ENCODE results near the gene GABRB1.
"Not testable (repeated sequence)": the region's sequence is repeated elsewhere in the genome, so short reads cannot be mapped to it uniquely, and the experiment has no call there.

Gene GABRB1

DNA sequence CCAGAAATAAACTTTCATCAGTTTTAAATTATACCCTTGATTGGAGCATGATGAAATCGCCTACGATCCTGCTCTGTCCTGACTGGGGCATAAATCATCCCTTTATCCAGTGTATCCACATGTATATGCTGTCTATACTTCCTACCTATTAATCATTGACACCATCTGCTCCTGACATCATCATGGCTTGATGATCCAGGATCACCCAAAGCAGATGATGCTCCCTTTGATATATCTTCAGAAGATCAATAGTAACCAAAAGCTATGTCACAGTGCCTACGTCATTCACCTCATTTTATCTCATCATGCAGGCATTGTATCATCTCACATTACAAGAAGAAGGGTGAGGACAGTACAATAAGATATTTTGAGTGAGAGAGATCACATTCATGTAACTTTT, 294.7 kb downstream of the GABRB1 start:
- H3K27ac Mint-ChIP-seq = no peak overlapping the region
- H3K9me3 Mint-ChIP-seq = no peaks in the 10 kb centered on the region
- peaks cover 11% of the 10 kb centered on the region for H3K27me3 Mint-ChIP-seq
- no peak overlapping the region for H3K4me3 Mint-ChIP-seq
- no peaks in the 10 kb centered on the region for H3K4me1 Mint-ChIP-seq
- ATAC-seq = no peak
- no peaks in the 10 kb centered on the region for H3K36me3 Mint-ChIP-seq

DNA sequence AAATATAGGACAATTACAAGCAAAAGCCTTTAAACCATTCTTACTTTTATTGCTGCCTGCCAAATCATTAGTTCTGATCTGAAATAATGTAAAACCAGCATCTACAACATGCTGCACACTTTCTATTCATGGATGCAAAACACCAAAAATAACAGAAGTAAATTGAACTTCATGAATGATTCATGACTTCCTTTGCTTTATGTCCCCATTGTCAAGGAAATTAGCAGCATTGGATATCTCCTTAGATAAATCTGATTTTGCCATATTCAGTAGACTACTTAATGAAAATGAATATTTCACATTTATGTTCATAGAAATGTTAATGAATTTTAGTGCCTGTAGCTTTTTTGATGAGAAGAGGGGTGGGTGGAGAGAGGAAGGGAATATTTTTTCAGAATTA, 299.5 kb downstream of the GABRB1 start:
- no peak for ATAC-seq
- Mint-ChIP-seq H3K4me3 (no peak overlapping the region), H3K4me1 (no peaks in the 10 kb centered on the region), H3K36me3 (no peaks in the 10 kb centered on the region), H3K27ac (no peak overlapping the region), H3K9me3 (no peaks in the 10 kb centered on the region), H3K27me3 (peaks cover 15% of the 10 kb centered on the region)

DNA sequence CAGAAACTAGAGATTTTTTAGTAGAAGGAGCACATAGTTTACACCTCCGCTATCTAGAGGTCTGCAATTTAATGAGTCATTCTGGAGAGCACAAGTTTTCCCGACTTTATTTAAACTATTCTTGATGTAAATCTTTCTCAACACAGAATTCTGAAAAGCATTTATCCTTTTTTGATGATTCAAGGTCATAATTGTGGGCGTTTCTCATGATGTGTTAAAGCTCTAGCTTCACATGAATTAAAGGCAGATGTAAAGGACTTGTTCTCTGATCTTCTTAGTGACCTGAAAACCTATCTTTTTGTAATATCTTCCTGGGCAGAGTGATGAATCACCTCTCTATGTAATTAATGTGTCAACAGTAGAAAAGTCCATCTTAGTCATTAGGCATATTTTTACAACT, 303.3 kb downstream of the GABRB1 start:
- H3K27me3 Mint-ChIP-seq = peaks cover 32% of the 10 kb centered on the region
- H3K4me3 Mint-ChIP-seq = no peak overlapping the region
- no peaks in the 10 kb centered on the region for H3K36me3 Mint-ChIP-seq
- no peak for ATAC-seq
- H3K9me3 Mint-ChIP-seq = no peaks in the 10 kb centered on the region
- H3K4me1 Mint-ChIP-seq = no peaks in the 10 kb centered on the region
- H3K27ac Mint-ChIP-seq = no peak overlapping the region

DNA sequence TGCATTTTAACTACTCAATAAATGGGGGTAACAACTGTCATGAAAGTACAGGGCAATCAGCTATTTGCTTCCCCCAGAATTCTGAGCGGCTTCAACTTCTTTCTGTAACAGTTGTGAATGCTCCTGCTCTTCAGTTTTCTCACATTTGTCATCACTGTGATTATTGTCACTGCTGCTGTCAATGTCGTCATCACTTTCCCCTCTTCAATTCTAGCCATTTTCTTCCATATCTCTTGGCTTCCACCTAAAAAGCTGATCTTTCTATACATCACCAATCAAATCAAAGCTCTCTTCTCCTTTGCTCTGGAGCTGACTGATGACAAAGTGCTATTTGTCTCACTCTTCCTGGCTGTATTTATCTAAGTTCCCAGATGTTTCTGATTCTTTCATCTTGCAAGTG, 306.5 kb downstream of the GABRB1 start:
- Mint-ChIP-seq H3K36me3 (no peaks in the 10 kb centered on the region), H3K27me3 (peaks cover 32% of the 10 kb centered on the region), H3K27ac (no peak overlapping the region), H3K4me3 (no peak overlapping the region), H3K4me1 (no peaks in the 10 kb centered on the region), H3K9me3 (no peaks in the 10 kb centered on the region)
- no peak for ATAC-seq

DNA sequence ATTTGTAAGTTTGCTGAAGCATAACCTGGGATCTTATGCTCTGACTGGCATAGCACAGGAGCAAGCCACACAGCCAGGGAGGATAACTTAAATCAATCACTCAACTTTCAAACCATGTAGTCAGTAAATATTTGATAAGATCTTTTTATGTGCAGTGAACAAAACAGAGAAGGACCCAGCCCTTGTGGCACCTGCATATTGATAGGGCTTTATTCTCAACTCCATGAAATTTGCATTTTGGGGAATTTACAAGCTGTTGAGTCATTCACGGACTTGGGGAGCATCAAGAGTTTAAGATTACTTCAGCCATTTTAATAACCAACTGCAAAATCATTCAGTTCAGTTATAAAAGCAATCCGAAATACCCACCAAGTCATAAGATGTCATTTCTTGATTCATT, 309.5 kb downstream of the GABRB1 start:
- no peaks in the 10 kb centered on the region for H3K4me1 Mint-ChIP-seq
- no peaks in the 10 kb centered on the region for H3K36me3 Mint-ChIP-seq
- peaks cover 18% of the 10 kb centered on the region for H3K27me3 Mint-ChIP-seq
- H3K27ac Mint-ChIP-seq = no peak overlapping the region
- ATAC-seq = no peak
- no peaks in the 10 kb centered on the region for H3K9me3 Mint-ChIP-seq
- no peak overlapping the region for H3K4me3 Mint-ChIP-seq

DNA sequence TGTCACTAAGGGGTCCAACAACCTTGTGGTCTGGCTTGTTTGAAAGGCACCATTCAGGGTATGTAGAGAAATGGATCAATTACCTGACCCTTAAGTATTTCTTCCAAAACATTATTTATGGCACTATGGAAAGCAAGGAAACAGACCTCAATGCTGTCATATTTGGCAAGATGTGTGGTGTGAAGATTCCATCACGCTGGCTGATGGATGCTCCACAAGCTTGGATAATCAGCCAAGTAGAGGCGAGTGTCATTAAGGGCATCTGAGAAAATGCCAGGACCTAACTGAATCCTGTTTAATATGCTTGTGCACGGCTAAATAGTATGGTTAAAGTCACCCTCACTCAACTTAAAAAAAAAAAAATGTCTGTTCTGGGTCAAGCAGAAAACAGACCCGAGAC, 311.4 kb downstream of the GABRB1 start:
- Mint-ChIP-seq H3K4me1 (no peaks in the 10 kb centered on the region), H3K36me3 (no peaks in the 10 kb centered on the region), H3K4me3 (no peak overlapping the region), H3K9me3 (no peaks in the 10 kb centered on the region), H3K27me3 (no peaks in the 10 kb centered on the region), H3K27ac (no peak overlapping the region)
- no peak for ATAC-seq

DNA sequence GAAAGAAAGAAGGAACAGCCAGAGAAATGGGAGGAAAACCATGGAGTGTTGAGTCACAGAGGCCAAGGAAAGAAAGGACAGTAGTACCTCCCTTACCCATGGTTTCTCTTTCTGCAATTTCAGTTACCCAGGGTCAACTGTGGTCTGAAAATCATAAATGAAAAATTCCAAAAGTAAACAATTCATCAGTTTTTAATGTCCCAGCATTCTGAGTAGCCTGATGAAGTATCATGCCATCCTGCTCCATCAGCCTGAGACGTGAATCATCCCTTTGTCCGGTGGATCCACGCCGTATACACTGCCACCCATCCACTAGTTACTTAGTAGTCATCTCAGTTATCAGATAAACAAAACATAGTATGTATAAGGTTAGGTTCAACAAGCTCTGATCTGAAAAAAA, 318.0 kb downstream of the GABRB1 start:
- no peak for ATAC-seq
- Mint-ChIP-seq H3K27me3 (peaks cover 16% of the 10 kb centered on the region), H3K36me3 (no peaks in the 10 kb centered on the region), H3K9me3 (no peaks in the 10 kb centered on the region), H3K27ac (no peak overlapping the region), H3K4me1 (no peaks in the 10 kb centered on the region), H3K4me3 (no peak overlapping the region)

DNA sequence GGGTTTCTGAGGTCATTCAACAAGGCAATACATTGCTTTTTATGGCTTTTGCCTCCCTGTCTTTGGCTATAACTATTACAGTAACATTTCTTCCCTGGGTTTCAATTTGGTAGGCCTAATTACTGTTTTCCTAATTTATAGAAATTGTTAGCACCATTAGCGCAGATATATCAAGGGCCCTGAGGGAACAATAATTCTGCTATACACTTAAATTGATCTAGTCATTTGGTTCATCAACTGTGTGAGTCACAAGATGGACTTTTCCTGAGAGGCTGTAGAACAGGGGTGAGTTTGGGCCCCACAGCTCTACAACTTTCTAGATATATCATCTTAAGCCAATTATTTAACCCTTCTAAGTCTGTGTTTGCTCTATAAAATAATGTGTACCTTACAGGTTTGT, 324.2 kb downstream of the GABRB1 start:
- Mint-ChIP-seq H3K27ac (no peak overlapping the region), H3K36me3 (no peaks in the 10 kb centered on the region), H3K4me1 (no peaks in the 10 kb centered on the region), H3K9me3 (no peaks in the 10 kb centered on the region), H3K4me3 (no peak overlapping the region), H3K27me3 (no peaks in the 10 kb centered on the region)
- no peak for ATAC-seq

DNA sequence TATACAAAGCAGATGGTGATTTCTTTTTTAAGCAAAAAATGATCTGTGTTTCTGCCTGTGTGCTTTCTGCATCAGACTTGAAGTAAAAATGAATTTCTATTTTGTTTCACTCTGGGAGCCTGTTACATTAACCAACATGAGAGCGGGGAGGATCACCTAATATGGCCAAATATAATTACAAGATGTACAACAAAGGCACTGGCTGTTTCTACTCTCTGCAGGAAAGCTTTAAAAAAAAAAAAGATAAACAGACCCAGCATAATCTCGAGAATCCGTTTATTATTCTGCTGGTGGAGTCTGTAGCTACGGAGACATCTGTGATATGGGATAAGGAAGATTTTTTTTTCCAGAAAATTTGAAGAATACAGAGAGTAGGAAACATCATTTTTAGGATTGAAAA, 328.5 kb downstream of the GABRB1 start:
- no peak for ATAC-seq
- H3K4me3 Mint-ChIP-seq = no peak overlapping the region
- peaks cover 21% of the 10 kb centered on the region for H3K27me3 Mint-ChIP-seq
- no peaks in the 10 kb centered on the region for H3K36me3 Mint-ChIP-seq
- H3K27ac Mint-ChIP-seq = no peak overlapping the region
- H3K4me1 Mint-ChIP-seq = no peaks in the 10 kb centered on the region
- H3K9me3 Mint-ChIP-seq = no peaks in the 10 kb centered on the region

DNA sequence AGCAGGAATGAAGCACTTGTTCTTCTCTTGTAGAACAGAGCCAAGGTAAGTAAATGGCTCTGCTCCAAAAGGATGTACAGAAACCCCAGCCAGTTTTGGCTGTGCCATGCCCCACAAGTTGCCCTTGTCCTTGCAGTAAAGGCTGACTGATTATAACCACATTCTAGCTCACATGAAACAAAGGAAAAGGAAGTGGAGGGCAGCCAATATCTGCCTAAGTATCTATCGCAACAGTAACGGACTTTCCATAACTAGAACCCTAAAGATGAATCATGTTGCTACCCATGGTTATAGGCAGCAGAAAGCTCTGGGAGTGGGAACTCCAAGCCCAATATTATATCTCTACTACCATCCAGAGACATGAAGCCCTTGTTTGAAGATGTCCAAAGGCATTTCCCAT, 336.4 kb downstream of the GABRB1 start:
- no peak overlapping the region for H3K4me3 Mint-ChIP-seq
- no peak for ATAC-seq
- H3K27ac Mint-ChIP-seq = no peak overlapping the region
- no peaks in the 10 kb centered on the region for H3K36me3 Mint-ChIP-seq
- no peaks in the 10 kb centered on the region for H3K9me3 Mint-ChIP-seq
- H3K27me3 Mint-ChIP-seq = peaks cover 15% of the 10 kb centered on the region
- H3K4me1 Mint-ChIP-seq = no peaks in the 10 kb centered on the region

DNA sequence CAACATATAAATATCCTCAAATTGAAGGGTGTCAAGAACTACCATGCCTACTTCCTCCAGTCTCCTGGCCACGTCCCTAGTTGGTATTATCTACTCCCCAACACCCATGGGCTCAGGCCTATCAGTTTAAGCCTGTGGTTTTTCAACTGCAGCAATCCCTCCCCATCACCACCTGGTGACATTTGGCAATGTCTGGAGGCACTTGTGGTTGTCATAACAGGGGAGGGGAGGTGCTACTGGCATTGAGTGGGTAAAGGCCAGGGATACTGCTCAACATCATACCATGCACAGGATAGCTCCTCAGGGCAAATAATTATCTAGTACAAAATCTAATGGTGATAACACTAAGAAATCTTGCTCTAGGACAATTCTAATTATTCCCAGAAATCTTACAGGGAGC, 336.8 kb downstream of the GABRB1 start:
- Mint-ChIP-seq H3K27ac (no peak overlapping the region), H3K36me3 (no peaks in the 10 kb centered on the region), H3K4me3 (no peak overlapping the region), H3K4me1 (peaks cover 3% of the 10 kb centered on the region), H3K27me3 (peaks cover 20% of the 10 kb centered on the region), H3K9me3 (no peaks in the 10 kb centered on the region)
- ATAC-seq = no peak

DNA sequence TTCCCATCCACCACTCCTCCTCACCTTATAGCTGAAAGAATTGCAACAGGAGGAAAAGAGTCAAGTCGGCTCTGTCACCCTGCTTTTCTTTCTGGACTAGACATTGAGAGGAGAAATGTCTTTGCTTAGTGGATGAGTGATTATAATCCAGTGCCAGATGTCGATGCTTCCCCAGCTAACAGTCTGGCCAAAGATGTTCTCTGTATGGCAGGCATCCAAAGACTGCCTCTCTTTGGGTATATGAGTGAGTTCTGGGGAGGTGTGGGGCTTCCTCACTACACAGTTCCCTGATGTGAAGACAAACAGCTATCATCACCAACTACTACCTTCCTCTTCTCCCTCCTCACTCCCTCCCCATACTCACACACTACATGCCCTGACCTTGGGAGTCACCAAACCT, 341.2 kb downstream of the GABRB1 start:
- Mint-ChIP-seq H3K4me1 (peaks cover 5% of the 10 kb centered on the region), H3K4me3 (no peak overlapping the region), H3K27me3 (peaks cover 13% of the 10 kb centered on the region), H3K27ac (no peak overlapping the region), H3K9me3 (no peaks in the 10 kb centered on the region), H3K36me3 (no peaks in the 10 kb centered on the region)
- no peak for ATAC-seq

DNA sequence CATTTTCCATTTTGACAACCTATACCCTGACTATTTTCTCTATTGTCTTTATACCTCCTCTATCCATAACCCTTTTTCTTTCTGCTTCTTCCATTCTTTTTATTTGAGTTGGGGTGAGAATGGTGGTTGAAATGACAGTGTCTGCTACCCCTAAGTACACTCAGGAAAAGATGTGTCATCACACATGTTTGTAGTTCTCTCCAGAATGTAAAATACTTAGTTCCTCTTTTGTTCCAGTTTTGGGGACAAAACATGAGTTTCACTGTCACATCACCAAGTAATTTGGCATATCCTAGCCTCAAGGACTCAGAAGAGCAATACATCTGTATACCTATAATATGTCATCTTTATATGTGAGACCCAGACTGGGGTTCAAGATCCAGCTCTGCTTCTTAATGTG, 341.8 kb downstream of the GABRB1 start:
- Mint-ChIP-seq H3K27ac (no peak overlapping the region), H3K36me3 (no peaks in the 10 kb centered on the region), H3K27me3 (peaks cover 13% of the 10 kb centered on the region), H3K4me1 (peaks cover 5% of the 10 kb centered on the region), H3K4me3 (no peak overlapping the region), H3K9me3 (no peaks in the 10 kb centered on the region)
- ATAC-seq = peak; percentile 31

DNA sequence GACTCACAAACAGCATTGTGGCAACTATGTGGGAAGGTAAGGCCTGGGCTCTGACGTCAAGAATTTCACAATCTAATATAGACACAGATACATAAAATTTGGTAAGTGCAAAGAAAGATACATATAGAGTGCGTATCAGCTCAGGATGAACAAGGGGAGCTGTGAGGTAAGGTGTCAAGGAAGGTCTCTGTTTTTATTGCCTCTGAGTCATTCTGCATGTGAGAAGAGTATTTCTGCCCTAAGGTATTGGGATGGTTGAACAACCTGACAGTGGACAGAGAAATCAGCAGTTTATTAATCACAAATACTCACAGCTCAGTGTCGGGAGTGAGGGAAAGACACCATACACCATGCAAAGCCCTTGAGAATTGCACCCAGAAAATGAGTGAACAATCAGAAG, 342.3 kb downstream of the GABRB1 start:
- Mint-ChIP-seq H3K4me1 (peaks cover 5% of the 10 kb centered on the region), H3K27me3 (peaks cover 13% of the 10 kb centered on the region), H3K36me3 (no peaks in the 10 kb centered on the region), H3K9me3 (no peaks in the 10 kb centered on the region), H3K27ac (no peak overlapping the region), H3K4me3 (no peak overlapping the region)
- no peak for ATAC-seq

DNA sequence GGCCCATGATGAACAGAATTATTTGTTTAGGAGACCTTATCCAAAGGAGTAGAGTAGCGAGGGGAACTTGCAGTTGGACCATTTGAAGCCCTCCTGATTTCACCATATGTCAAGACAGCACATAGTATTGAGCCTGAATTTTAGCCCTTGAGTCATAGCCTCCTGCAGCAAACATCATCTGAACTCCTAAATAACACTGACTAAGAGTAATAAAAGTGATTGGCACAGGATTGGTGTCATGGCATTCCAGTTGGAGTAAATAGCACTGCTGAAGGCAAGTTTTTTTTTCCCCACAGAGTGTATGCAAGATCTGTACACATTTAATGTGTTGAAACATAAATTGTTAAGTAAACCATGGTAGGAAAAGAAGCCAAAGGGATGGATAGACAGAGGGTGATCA, 343.1 kb downstream of the GABRB1 start:
- H3K4me3 Mint-ChIP-seq = no peak overlapping the region
- H3K27ac Mint-ChIP-seq = no peak overlapping the region
- H3K27me3 Mint-ChIP-seq = peaks cover 13% of the 10 kb centered on the region
- H3K4me1 Mint-ChIP-seq = peaks cover 5% of the 10 kb centered on the region
- H3K36me3 Mint-ChIP-seq = no peaks in the 10 kb centered on the region
- ATAC-seq = no peak
- H3K9me3 Mint-ChIP-seq = no peaks in the 10 kb centered on the region

DNA sequence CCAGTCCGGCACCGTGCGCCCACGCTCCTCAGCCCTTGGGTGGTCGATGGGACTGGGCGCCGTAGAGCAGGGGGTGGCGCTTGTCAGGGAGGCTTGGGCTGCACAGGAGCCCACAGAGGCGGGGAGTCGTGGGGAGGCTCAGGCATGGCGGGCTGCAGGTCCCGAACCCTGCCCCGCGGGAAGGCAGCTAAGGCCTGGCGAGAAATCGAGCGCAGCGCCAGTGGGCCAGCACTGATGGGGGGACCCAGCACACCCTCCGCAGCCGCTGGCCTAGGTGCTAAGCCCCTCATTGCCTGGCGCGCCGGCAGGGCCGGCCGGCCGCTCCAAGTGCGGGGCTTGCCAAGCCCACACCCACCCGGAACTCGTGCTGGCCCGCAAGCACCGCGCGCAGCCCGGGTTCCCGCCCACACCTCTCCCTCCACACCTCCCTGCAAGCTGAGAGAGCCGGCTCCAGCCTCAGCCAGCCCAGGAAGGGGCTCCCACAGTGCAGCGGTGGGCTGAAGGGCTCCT, 346.7 kb downstream of the GABRB1 start:
- ATAC-seq, H3K4me3 Mint-ChIP-seq, H3K4me1 Mint-ChIP-seq, H3K36me3 Mint-ChIP-seq, H3K27me3 Mint-ChIP-seq, H3K9me3 Mint-ChIP-seq, H3K27ac Mint-ChIP-seq: not testable (repeated sequence)

DNA sequence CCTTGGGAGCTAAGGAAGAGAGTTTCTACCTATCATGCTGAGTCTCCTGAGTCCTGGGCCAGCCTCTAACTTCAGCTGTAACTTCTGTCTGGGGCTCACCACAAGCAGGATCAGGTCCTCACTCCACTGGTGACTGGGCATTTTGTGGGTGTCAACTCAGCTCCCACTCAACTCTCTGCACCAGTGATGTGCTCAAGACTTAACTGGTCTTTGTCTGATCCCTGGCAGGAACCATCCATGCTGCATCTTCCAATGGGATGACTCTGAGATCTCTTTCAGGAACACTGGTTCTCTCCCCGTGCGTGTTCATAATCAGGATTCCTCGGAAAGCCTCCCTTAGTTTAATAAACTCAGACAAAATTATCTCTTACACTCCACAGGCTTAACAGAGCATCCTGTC, 349.8 kb downstream of the GABRB1 start:
- H3K4me1 Mint-ChIP-seq = no peaks in the 10 kb centered on the region
- H3K9me3 Mint-ChIP-seq = no peaks in the 10 kb centered on the region
- no peak overlapping the region for H3K27ac Mint-ChIP-seq
- no peaks in the 10 kb centered on the region for H3K27me3 Mint-ChIP-seq
- H3K36me3 Mint-ChIP-seq = no peaks in the 10 kb centered on the region
- no peak overlapping the region for H3K4me3 Mint-ChIP-seq
- peak; percentile 27 for ATAC-seq
